OCI-LY7 (cell line): ENCODE data around the gene BPGM.

Experiments
- CTCF ChIP-seq: fragments of 200-600 bp; sonication (generic); conservative IDR thresholded peaks from 2 replicates; pipeline ENCODE4 v1.5.1; 2014; ENCODE audit warnings: mild to moderate bottlenecking, antibody characterized with exemption, low read length, moderate library complexity, mixed read lengths
- EZH2phosphoT487 ChIP-seq: fragments of 200-600 bp; sonication (generic); IDR thresholded peaks from 2 replicates; pipeline ENCODE4 v1.6.1; 2018; ENCODE audit warnings: low read depth, borderline replicate concordance, mild to moderate bottlenecking, mixed run types, antibody characterized with exemption, low read length, moderate library complexity, mixed read lengths

GRCh38 chr7:134714470-134715205 lies 68.0 kb downstream of the BPGM start:
- TF ChIP-seq CTCF (no peak), EZH2phosphoT487 (no peak)
